GM04503 (cell line): Measurements from ENCODE around the gene PRTFDC1.
A peak's percentile ranks its signal among the peaks of the same experiment; 100 is the strongest.

ENCODE experiments used
- DNase-seq: peaks from one replicate; pipeline ENCODE4 v3.0.0-alpha.2; 2012; ENCODE audit warnings: low read depth

PRTFDC1 gene

GRCh38 chr10:24965051-24965450 lies 12.6 kb upstream of the PRTFDC1 start:
- DNase-seq = no peak

GRCh38 chr10:24963521-24964041 lies 11.2 kb upstream of the PRTFDC1 start:
- no peak for DNase-seq

- DNase-seq = no peak
These were observed 10.6 kb upstream of the PRTFDC1 start for GRCh38 chr10:24962995-24963394.

GRCh38 chr10:24961582-24961981 lies 9.2 kb upstream of the PRTFDC1 start:
- DNase-seq = no peak

GRCh38 chr10:24959382-24959730 lies 7.0 kb upstream of the PRTFDC1 start:
- no peak for DNase-seq

GRCh38 chr10:24958721-24959381 lies 6.4 kb upstream of the PRTFDC1 start:
- DNase-seq = peak; percentile 53

- DNase-seq = peak; percentile 92
These were observed 5.8 kb upstream of the PRTFDC1 start for GRCh38 chr10:24958091-24958720.

- DNase-seq = peak; percentile 56
These were observed 5.2 kb upstream of the PRTFDC1 start for GRCh38 chr10:24957624-24958051.

GRCh38 chr10:24953675-24954074 lies 1.3 kb upstream of the PRTFDC1 start:
- no peak for DNase-seq

- DNase-seq = no peak
These were observed 570 bp upstream of the PRTFDC1 start for GRCh38 chr10:24952707-24953645.

- DNase-seq = no peak
These were observed 934 bp downstream of the PRTFDC1 start for GRCh38 chr10:24951201-24952142.

GRCh38 chr10:24950439-24950838 lies 2.0 kb downstream of the PRTFDC1 start:
- no peak for DNase-seq

GRCh38 chr10:24949616-24950015 lies 2.8 kb downstream of the PRTFDC1 start:
- no peak for DNase-seq

- no peak for DNase-seq
These were observed 4.9 kb downstream of the PRTFDC1 start for GRCh38 chr10:24947304-24948097.

GRCh38 chr10:24944512-24945255 lies 7.7 kb downstream of the PRTFDC1 start:
- no peak for DNase-seq

GRCh38 chr10:24938525-24938924 lies 13.9 kb downstream of the PRTFDC1 start:
- no peak for DNase-seq

- DNase-seq = no peak
These were observed 14.3 kb downstream of the PRTFDC1 start for GRCh38 chr10:24938076-24938475.

GRCh38 chr10:24935504-24936292 lies 16.7 kb downstream of the PRTFDC1 start:
- DNase-seq = no peak

GRCh38 chr10:24931236-24931635 lies 21.2 kb downstream of the PRTFDC1 start:
- no peak for DNase-seq
